GM18909 (cell line): ENCODE data around the gene SF1.

Source experiments
- ATAC-seq: cut with Tn5 transposase; IDR thresholded peaks from one replicate; pipeline ENCODE4 v1.9.1; 2021; ENCODE audit warnings: mild to moderate bottlenecking; ENCODE audit not compliant: unreplicated experiment, poor library complexity

SF1 gene

GRCh38 chr11:64731601-64732000, 46.7 kb downstream of the SF1 start:
- no peak for ATAC-seq

GRCh38 chr11:64729851-64730382, 48.4 kb downstream of the SF1 start:
- no peak for ATAC-seq

- ATAC-seq, result no peak
Observed at GRCh38 chr11:64728757-64729365, 49.5 kb downstream of the SF1 start.

DNA sequence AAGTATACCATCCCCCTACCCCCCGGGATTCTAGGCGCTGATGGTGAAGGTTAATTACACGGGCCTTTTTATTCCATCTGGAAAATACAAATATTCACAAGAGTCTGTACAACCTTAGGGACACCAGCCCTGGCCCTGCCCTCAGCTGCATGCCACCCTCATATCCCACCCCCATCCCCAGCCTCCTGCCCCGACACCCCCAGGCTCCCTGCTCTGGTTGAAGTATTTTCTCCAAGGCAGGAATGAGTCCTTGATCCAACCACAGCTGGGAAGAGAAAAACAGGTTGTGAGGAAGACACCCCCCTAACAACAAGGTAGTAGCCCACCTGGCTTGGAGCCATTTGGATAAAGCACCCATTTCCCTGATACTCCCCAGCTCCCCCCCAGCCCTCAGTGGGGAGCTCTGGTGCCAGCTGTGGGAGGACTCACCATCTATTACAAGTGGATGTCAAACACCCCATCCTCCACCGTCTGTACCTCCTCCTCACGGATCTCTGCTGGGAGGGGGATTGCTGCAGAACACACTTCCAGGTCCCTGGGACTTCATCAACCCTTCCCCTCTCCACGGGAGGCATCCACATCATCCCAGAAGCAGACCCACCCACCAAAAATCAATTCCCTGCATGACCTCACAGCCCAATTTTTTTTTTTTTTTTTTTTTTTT, 51.3 kb downstream of the SF1 start:
- no peak for ATAC-seq

DNA sequence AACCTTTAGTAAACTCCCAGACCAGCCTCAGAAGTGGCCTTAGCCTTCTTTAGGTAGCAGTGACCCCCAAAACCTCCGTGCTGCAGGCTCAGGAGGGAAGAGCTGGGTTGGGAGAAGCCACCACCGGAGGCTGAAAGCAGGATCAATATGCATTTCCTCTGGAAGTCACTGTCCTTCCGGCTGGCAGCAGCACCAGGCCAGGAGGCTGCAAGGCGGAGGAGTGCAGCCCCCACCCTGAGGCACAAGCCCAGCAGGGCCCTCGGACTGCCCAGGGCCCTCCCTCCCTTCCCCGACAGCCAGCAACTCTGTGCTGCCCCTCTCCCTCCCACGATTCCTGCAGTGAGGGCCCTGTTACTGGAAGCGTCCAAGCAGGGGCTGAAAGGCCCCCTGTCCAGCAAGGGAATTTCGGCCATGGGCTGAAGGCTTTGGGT, 52.1 kb downstream of the SF1 start:
- ATAC-seq, result no peak

- ATAC-seq, result no peak
Observed at GRCh38 chr11:64724863-64725532, 53.3 kb downstream of the SF1 start.

DNA sequence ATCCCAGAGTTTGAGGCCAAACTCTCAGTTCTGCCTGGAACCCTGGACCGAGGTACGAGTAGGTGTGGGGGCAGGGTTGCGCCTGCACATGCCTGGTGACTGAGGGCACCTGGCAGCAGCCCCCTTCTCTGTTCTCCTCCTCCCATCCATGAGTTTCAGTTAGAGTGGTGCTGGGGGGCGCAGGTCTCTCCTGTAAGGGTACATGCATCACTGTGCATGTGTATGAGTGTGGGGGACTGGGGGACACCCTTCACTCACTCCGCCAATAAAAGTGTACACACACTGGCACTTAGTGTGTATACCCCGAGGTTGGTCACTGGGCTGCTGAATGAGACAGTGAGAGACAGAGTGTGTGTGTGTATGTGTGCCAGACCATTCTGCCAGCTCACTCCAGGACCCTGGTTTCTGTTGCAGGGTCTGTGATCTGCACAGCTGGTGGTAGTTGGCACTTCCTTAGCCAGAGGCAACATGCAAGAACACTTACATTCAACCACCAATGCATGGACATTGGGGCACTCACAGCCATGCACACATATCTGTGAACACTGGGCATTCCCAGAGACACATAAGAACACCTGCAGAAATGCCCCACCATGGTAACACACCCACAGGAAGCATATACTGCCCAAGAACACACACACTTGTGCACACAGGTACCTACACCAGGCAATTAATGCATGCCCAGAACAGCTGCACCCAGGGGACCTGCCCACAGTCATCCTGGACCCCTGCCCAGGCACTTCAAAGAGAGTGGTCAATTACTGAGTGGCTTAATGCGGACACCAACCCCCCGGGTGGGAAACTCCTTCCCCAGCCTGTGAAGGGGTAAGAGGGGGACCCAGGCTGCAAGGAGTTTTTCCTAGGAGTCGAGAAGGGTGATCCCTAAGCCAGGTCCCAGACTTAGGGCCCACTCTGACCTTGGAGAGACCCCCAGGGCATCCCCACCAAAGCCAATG, 54.2 kb downstream of the SF1 start:
- no peak for ATAC-seq

DNA sequence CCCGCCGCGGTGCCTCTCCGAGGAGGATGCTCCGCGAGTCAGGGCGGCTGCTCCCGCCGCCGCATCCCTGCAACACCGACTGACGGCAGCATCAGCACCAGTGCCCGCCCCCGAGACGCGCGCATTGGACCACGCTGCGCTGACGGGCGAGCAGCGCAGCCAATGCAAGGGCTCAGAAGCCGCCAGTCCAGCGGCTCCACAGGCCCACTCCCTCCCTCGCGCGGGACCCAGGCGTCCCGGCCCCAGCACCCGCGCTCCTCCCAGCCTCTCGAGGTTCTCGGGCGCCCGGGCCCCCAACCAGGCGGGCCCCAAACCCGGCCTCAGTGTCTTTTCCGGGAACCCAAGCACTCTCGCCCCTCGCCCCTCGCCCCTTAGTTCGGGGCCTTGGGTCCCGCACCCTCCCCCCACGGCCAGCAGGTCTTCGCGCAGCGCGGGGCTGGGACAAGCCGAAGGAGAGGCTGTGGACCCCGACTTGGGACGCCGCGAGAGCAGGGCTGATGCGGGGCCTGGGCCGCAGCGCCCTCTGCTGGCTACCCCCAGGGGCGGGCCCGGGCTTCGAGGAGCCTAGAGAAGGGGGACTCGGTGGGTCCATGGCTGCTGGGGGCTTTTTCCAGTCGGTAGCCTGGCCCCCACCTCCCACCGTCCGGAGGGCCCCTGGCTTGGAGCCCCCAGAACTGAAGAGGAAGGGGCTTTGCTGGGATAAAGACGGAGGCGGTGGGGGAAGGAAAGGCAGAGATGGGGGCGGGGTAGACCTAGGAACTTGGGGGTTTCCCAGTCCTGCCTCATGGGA, 55.0 kb downstream of the SF1 start, which contains the start of gene NRXN2:
NRXN2 (minus strand) TSS at position 81 of the 790 bp plus-strand sequence. CDS start 9,498 bp downstream, outside the sequence.
- ATAC-seq, result peak; percentile 73

DNA sequence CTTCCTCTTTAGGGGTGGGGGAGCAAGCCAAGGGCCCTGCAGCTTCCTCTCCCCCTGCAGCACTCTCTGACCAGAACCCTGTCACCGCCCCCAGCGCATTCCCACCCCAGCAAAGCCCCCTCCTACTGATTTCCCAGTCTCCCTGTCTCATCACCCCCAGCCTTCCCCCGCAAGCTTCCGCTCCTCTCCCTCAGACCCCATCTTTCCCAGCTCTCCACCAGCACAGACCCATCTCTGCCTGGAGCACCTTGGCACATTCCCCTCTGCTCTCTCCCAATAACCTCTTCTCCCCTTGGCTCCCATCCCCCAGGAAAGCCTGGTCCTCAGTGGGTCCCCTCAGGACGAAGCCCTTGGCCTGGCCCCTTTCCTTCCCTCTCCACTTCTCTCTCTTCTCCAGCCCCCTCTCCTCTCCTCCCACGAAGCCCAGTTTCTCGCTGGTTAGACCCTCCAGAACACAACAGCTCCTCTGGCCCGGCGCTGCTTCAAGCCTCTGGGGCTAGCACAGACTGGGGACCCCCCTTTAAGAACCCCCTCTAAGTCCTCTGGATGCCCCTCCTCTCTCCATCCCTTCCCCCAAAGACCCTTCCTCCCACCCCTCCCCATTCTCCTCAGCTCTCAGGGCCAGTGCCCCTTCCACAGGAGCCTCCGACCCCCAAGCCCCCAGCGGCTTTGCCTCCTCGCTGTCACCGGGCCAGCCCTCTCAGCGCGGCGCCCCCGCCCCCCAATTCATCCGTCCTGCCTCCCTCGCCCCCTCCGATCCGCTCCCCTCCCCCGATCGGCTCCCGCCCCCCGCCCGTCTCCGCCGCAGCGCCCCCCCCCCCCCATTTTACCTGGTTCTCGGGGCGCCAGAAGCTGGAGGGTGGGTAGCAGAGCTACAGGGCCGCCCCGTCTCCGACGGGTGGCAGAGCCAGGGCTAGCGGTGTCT, 55.9 kb downstream of the SF1 start:
- ATAC-seq, result no peak

DNA sequence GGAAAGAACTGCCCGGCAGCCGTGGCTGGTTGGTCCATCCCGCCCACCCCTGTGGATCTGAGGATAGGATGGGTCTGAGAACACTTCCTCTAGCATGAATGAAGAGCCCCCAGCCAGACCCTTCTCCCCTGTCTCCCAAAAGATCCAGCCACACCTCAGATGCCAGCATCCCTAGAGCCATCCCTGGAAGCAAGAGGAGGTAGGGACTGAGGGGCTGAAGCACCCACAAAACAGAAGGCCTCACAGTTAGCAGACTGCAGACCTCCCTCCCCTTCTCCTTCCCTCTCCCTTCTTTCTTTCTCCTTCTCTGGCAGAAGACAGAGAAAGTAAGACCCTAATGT, 57.0 kb downstream of the SF1 start:
- no peak for ATAC-seq

GRCh38 chr11:64720640-64721358, 57.5 kb downstream of the SF1 start:
- ATAC-seq, result no peak

- no peak for ATAC-seq
Observed at GRCh38 chr11:64720167-64720566, 58.2 kb downstream of the SF1 start.

- no peak for ATAC-seq
Observed at GRCh38 chr11:64719406-64719805, 58.9 kb downstream of the SF1 start.

- no peak for ATAC-seq
Observed at GRCh38 chr11:64718780-64719124, 59.6 kb downstream of the SF1 start.

GRCh38 chr11:64718084-64718779, 60.1 kb downstream of the SF1 start:
- no peak for ATAC-seq

DNA sequence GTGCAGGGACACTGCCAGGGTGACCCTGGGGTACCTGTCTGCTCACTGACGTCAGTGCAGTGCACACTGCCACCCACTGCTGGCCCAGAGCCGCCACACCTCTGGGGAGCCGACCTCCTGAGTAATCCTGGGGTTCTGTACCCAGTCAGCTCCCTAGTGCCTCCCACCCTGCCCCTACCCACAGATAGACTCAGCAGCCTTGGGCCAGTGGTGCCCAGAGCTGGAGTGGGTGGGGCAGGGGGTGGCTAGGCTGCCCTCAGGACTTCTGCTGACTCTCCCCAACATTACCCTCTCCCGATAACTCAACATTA, 61.1 kb downstream of the SF1 start:
- ATAC-seq, result no peak

- ATAC-seq, result no peak
Observed at GRCh38 chr11:64716473-64717267, 61.7 kb downstream of the SF1 start.
